GM23338 (cell line): ENCODE results near the gene JDP2. TPM values are rescaled to one million over a fixed set of nuclear protein-coding genes. Genes with fewer than 3 reads are reported as not detected.

Experiments
- ATAC-seq: fragments of 200-7000 bp; cut with Tn5 transposase; 3 replicates; pipeline ENCODE4 v1.9.1; 2020
- DNase-seq: peaks from one replicate; pipeline ENCODE4 v3.0.0-alpha.2; 2015; ENCODE audit warnings: low spot score
- H2AFZ ChIP-seq: fragments of 200-600 bp; sonication (generic); 2 replicates; pipeline ENCODE4 v1.8.0; 2016; ENCODE audit warnings: antibody characterized with exemption, mild to moderate bottlenecking, moderate library complexity
- H3F3A ChIP-seq: fragments of 200-600 bp; sonication (generic); replicated peaks from 2 replicates; pipeline ENCODE4 v1.8.0; 2017; ENCODE audit warnings: antibody characterized with exemption, mixed run types, low read depth
- H3K27ac ChIP-seq: fragments of 200-600 bp; sonication (generic); 2 replicates; pipeline ENCODE4 v1.6.1; 2016; ENCODE audit warnings: low read depth
- H3K27me3 ChIP-seq: fragments of 200-600 bp; sonication (generic); 2 replicates; pipeline ENCODE4 v1.8.0; 2016; ENCODE audit warnings: mild to moderate bottlenecking, mixed run types, moderate library complexity; ENCODE audit not compliant: insufficient read depth
- H3K36me3 ChIP-seq: fragments of 200-600 bp; sonication (generic); 2 replicates; pipeline ENCODE4 v1.8.0; 2016; ENCODE audit warnings: mild to moderate bottlenecking; ENCODE audit not compliant: insufficient read depth
- H3K4me1 ChIP-seq: fragments of 200-600 bp; sonication (generic); 2 replicates; pipeline ENCODE4 v1.8.0; 2016; ENCODE audit warnings: mild to moderate bottlenecking, moderate library complexity; ENCODE audit not compliant: insufficient read depth
- H3K4me2 ChIP-seq: fragments of 200-600 bp; sonication (generic); 2 replicates; pipeline ENCODE4 v1.7.1; 2017; ENCODE audit warnings: mixed run types
- H3K4me3 ChIP-seq: fragments of 200-600 bp; sonication (generic); 2 replicates; pipeline ENCODE4 v1.6.1; 2016; ENCODE audit warnings: mixed run types
- H3K79me2 ChIP-seq: fragments of 200-600 bp; sonication (generic); replicated peaks from 2 replicates; pipeline ENCODE4 v1.8.0; 2017; ENCODE audit warnings: mild to moderate bottlenecking; ENCODE audit not compliant: insufficient read depth
- H3K9me2 ChIP-seq: fragments of 200-600 bp; sonication (generic); 2 replicates; pipeline ENCODE4 v1.8.0; 2017; ENCODE audit not compliant: insufficient read depth
- H4K20me1 ChIP-seq: fragments of 200-600 bp; sonication (generic); replicated peaks from 2 replicates; pipeline ENCODE4 v1.8.0; 2017; ENCODE audit warnings: mild to moderate bottlenecking; ENCODE audit not compliant: insufficient read depth
- H3K27ac Mint-ChIP-seq: 2 replicates; pipeline ENCODE4 v1.8.0; 2020; ENCODE audit warnings: inconsistent platforms, mild to moderate bottlenecking, moderate library complexity, mixed read lengths
- H3K27me3 Mint-ChIP-seq: 3 replicates; pipeline ENCODE4 v1.8.0; 2022; ENCODE audit warnings: low read depth, mild to moderate bottlenecking, moderate library complexity, mixed read lengths, inconsistent platforms; ENCODE audit not compliant: insufficient read depth, poor library complexity
- H3K36me3 Mint-ChIP-seq: 3 replicates; pipeline ENCODE4 v1.8.0; 2021; ENCODE audit warnings: low read depth, mild to moderate bottlenecking, inconsistent platforms, moderate library complexity, mixed read lengths
- H3K4me1 Mint-ChIP-seq: 3 replicates; pipeline ENCODE4 v1.8.0; 2020; ENCODE audit warnings: mild to moderate bottlenecking, inconsistent platforms, mixed read lengths
- H3K4me3 Mint-ChIP-seq: 3 replicates; pipeline ENCODE4 v1.8.0; 2021; ENCODE audit warnings: moderate library complexity, mild to moderate bottlenecking, inconsistent platforms, mixed read lengths
- H3K9me3 Mint-ChIP-seq: 3 replicates; pipeline ENCODE4 v1.8.0; 2020; ENCODE audit warnings: moderate library complexity, mild to moderate bottlenecking, inconsistent platforms, mixed read lengths
- CREB1 ChIP-seq: fragments of 250-450 bp; sonication (Bioruptor Pico); IDR thresholded peaks from 2 replicates; pipeline ENCODE4 v1.5.0; 2020; ENCODE audit warnings: low read depth, mild to moderate bottlenecking, moderate library complexity
- EZH2 ChIP-seq: fragments of 200-600 bp; sonication (generic); IDR thresholded peaks from one replicate; pipeline ENCODE4 v1.8.0; 2017; ENCODE audit warnings: antibody characterized with exemption, mild to moderate bottlenecking, low read depth; ENCODE audit not compliant: unreplicated experiment
- NANOG ChIP-seq: IDR thresholded peaks from 2 replicates; pipeline ENCODE4 v1.6.1; 2016; ENCODE audit warnings: antibody characterized with exemption, borderline replicate concordance
- POLR2AphosphoS5 ChIP-seq: IDR thresholded peaks from 2 replicates; pipeline ENCODE4 v1.6.1; 2016; ENCODE audit warnings: antibody characterized with exemption, low read depth
- STAT1 ChIP-seq: IDR thresholded peaks from one replicate; pipeline ENCODE4 v1.6.1; 2016; ENCODE audit warnings: antibody characterized with exemption; ENCODE audit not compliant: unreplicated experiment
- ZNF114 ChIP-seq: fragments of 250-450 bp; sonication (Bioruptor Pico); IDR thresholded peaks from 2 replicates; pipeline ENCODE4 v1.5.0; 2020; ENCODE audit warnings: mild to moderate bottlenecking, moderate library complexity
- ZNF331 ChIP-seq: fragments of 250-450 bp; sonication (Bioruptor Pico); IDR thresholded peaks from 2 replicates; pipeline ENCODE4 v1.5.0; 2020; ENCODE audit warnings: low read depth, mild to moderate bottlenecking, moderate library complexity
- polyA plus RNA-seq: library from polyadenylated mRNA; unstranded; fragments of >200 nt; fragmentation: Nextera tagmentation; extraction: Ambion mirVana; gene quantifications from 2 replicates; pipeline ENCODE4 v1.2.1, GENCODE V29; 2016
- total RNA-seq: library from RNA; depleted of rRNA; stranded (reverse); fragments of >200 nt; shearing (Covaris generic); gene quantifications from 2 replicates; pipeline ENCODE4 v1.2.3, GENCODE V29; 2014
- TF ChIP-seq, protein P1 (sequence below): IDR thresholded peaks from one replicate; pipeline ENCODE4 v1.6.1; 2018; ENCODE audit warnings: antibody characterized with exemption; ENCODE audit not compliant: unreplicated experiment
- TF ChIP-seq, protein P2 (sequence below), 2 experiments: fragments of 200-600 bp in 1 of 2; sonication (generic) in 1 of 2; conservative IDR thresholded peaks; 2 replicates each; pipeline versions ENCODE4 v1.5.1 to v1.6.1; 2016 to 2017; ENCODE audit warnings: antibody characterized with exemption in 2 of 2, low read depth in 2 of 2, mild to moderate bottlenecking in 2 of 2, moderate library complexity in 1 of 2
- TF ChIP-seq, protein P3 (sequence below): fragments of 250-450 bp; sonication (Bioruptor Pico); IDR thresholded peaks from 2 replicates; pipeline ENCODE4 v1.5.0; 2020; ENCODE audit warnings: mild to moderate bottlenecking, moderate library complexity
- TF ChIP-seq, protein P4 (sequence below): IDR thresholded peaks from 2 replicates; pipeline ENCODE4 v1.6.1; 2016; ENCODE audit warnings: antibody characterized with exemption

JDP2 gene
- total and polyA plus RNA-seq, 2 experiments from 2014 or later = 12.5 to 38.9 TPM

DNA sequence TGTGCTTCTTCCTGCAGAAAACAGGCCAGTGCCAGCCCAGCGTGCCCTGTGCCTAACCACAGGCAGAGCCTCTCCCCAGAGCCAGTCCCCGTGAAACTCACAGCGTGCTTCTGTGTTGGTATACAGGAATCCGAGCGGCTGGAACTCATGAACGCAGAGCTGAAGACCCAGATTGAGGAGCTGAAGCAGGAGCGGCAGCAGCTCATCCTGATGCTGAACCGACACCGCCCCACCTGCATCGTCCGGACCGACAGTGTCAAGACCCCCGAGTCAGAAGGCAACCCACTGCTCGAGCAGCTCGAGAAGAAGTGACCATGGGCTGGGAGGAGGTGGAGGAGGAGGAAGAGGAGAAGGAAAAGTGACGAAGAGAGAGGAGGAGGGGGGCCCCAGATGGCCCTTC is 41.3 kb downstream of the JDP2 start (continued):
- TF ChIP-seq, protein P1, sequence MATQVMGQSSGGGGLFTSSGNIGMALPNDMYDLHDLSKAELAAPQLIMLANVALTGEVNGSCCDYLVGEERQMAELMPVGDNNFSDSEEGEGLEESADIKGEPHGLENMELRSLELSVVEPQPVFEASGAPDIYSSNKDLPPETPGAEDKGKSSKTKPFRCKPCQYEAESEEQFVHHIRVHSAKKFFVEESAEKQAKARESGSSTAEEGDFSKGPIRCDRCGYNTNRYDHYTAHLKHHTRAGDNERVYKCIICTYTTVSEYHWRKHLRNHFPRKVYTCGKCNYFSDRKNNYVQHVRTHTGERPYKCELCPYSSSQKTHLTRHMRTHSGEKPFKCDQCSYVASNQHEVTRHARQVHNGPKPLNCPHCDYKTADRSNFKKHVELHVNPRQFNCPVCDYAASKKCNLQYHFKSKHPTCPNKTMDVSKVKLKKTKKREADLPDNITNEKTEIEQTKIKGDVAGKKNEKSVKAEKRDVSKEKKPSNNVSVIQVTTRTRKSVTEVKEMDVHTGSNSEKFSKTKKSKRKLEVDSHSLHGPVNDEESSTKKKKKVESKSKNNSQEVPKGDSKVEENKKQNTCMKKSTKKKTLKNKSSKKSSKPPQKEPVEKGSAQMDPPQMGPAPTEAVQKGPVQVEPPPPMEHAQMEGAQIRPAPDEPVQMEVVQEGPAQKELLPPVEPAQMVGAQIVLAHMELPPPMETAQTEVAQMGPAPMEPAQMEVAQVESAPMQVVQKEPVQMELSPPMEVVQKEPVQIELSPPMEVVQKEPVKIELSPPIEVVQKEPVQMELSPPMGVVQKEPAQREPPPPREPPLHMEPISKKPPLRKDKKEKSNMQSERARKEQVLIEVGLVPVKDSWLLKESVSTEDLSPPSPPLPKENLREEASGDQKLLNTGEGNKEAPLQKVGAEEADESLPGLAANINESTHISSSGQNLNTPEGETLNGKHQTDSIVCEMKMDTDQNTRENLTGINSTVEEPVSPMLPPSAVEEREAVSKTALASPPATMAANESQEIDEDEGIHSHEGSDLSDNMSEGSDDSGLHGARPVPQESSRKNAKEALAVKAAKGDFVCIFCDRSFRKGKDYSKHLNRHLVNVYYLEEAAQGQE = no peak
- TF ChIP-seq, protein P2, sequence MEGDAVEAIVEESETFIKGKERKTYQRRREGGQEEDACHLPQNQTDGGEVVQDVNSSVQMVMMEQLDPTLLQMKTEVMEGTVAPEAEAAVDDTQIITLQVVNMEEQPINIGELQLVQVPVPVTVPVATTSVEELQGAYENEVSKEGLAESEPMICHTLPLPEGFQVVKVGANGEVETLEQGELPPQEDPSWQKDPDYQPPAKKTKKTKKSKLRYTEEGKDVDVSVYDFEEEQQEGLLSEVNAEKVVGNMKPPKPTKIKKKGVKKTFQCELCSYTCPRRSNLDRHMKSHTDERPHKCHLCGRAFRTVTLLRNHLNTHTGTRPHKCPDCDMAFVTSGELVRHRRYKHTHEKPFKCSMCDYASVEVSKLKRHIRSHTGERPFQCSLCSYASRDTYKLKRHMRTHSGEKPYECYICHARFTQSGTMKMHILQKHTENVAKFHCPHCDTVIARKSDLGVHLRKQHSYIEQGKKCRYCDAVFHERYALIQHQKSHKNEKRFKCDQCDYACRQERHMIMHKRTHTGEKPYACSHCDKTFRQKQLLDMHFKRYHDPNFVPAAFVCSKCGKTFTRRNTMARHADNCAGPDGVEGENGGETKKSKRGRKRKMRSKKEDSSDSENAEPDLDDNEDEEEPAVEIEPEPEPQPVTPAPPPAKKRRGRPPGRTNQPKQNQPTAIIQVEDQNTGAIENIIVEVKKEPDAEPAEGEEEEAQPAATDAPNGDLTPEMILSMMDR (conservative IDR thresholded peaks at IDR 0.05; ENCODE audit: low read depth in 2 of 2) = no peak
- no peak for TF ChIP-seq STAT1
- no peak for TF ChIP-seq POLR2AphosphoS5
- TF ChIP-seq EZH2 = no peak

DNA sequence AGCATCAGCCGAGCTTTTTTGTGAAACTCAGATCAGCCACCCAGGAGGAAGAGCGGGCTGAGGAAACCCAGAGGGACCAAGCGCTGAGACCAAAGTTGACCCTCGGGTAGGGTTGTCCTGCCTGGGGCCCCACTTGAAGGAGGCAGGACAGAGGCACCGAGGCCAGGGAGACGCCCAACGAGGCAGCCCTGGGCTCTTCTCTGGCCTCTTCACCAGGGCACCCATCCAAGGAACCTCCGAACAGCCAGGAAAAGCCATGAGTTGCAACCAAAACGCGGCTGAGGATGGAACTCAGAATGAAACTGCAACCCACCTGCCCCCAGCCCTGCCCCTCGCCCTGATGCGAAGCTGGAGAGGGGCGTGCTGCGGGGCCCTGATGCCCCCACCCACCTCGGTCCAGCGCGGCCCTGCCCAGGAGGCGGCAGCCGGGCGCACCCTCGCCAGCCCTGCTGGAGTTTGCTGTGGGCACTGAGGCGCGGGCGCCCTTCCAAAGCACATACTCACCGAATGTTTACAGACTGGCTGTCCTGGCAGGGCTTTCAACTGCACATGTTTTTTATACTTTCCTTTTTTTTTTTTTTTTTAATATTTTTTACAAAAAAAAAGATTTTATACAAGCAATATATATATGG is 41.9 kb downstream of the JDP2 start:
- Histone ChIP-seq H3K9me2 (no peaks in the 10 kb centered on the region), H3K36me3 (no peaks in the 10 kb centered on the region), H3K4me1 (no peaks in the 10 kb centered on the region), H3K27ac (no peak overlapping the region), H3K27me3 (no peaks in the 10 kb centered on the region), H4K20me1 (peaks cover 3% of the 10 kb centered on the region; the same call in 1 of the 2 replicates), H3F3A (no peaks in the 10 kb centered on the region), H3K4me3 (no peak overlapping the region), H3K79me2 (no peaks in the 10 kb centered on the region), H3K4me2 (no peak overlapping the region), H2AFZ (no peak overlapping the region)
- ATAC-seq = no peak
- H3K4me3 Mint-ChIP-seq = no peak overlapping the region
- peaks cover 40% of the 10 kb centered on the region for H3K36me3 Mint-ChIP-seq
- no peak for DNase-seq
- no peak overlapping the region for H3K27ac Mint-ChIP-seq
- H3K27me3 Mint-ChIP-seq = peaks cover 2% of the 10 kb centered on the region
- H3K4me1 Mint-ChIP-seq = peaks cover 6% of the 10 kb centered on the region; the same call in 2 of the 3 replicates
- H3K9me3 Mint-ChIP-seq = no peaks in the 10 kb centered on the region
- TF ChIP-seq ZNF114 = no peak
- TF ChIP-seq POLR2AphosphoS5 = no peak
- TF ChIP-seq, protein P3, sequence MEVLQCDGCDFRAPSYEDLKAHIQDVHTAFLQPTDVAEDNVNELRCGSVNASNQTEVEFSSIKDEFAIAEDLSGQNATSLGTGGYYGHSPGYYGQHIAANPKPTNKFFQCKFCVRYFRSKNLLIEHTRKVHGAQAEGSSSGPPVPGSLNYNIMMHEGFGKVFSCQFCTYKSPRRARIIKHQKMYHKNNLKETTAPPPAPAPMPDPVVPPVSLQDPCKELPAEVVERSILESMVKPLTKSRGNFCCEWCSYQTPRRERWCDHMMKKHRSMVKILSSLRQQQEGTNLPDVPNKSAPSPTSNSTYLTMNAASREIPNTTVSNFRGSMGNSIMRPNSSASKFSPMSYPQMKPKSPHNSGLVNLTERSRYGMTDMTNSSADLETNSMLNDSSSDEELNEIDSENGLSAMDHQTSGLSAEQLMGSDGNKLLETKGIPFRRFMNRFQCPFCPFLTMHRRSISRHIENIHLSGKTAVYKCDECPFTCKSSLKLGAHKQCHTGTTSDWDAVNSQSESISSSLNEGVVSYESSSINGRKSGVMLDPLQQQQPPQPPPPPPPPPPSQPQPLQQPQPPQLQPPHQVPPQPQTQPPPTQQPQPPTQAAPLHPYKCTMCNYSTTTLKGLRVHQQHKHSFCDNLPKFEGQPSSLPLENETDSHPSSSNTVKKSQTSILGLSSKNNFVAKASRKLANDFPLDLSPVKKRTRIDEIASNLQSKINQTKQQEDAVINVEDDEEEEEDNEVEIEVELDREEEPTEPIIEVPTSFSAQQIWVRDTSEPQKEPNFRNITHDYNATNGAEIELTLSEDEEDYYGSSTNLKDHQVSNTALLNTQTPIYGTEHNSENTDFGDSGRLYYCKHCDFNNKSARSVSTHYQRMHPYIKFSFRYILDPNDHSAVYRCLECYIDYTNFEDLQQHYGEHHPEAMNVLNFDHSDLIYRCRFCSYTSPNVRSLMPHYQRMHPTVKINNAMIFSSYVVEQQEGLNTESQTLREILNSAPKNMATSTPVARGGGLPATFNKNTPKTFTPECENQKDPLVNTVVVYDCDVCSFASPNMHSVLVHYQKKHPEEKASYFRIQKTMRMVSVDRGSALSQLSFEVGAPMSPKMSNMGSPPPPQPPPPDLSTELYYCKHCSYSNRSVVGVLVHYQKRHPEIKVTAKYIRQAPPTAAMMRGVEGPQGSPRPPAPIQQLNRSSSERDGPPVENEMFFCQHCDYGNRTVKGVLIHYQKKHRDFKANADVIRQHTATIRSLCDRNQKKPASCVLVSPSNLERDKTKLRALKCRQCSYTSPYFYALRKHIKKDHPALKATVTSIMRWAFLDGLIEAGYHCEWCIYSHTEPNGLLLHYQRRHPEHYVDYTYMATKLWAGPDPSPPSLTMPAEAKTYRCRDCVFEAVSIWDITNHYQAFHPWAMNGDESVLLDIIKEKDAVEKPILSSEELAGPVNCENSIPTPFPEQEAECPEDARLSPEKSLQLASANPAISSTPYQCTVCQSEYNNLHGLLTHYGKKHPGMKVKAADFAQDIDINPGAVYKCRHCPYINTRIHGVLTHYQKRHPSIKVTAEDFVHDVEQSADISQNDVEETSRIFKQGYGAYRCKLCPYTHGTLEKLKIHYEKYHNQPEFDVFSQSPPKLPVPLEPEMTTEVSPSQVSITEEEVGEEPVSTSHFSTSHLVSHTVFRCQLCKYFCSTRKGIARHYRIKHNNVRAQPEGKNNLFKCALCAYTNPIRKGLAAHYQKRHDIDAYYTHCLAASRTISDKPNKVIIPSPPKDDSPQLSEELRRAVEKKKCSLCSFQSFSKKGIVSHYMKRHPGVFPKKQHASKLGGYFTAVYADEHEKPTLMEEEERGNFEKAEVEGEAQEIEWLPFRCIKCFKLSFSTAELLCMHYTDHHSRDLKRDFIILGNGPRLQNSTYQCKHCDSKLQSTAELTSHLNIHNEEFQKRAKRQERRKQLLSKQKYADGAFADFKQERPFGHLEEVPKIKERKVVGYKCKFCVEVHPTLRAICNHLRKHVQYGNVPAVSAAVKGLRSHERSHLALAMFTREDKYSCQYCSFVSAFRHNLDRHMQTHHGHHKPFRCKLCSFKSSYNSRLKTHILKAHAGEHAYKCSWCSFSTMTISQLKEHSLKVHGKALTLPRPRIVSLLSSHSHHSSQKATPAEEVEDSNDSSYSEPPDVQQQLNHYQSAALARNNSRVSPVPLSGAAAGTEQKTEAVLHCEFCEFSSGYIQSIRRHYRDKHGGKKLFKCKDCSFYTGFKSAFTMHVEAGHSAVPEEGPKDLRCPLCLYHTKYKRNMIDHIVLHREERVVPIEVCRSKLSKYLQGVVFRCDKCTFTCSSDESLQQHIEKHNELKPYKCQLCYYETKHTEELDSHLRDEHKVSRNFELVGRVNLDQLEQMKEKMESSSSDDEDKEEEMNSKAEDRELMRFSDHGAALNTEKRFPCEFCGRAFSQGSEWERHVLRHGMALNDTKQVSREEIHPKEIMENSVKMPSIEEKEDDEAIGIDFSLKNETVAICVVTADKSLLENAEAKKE (CRISPR knock-in tag) = no peak
- no peak for TF ChIP-seq CREB1 (CRISPR knock-in tag)
- TF ChIP-seq ZNF331 (CRISPR knock-in tag) = no peak
- TF ChIP-seq NANOG = no peak
- TF ChIP-seq, protein P4, sequence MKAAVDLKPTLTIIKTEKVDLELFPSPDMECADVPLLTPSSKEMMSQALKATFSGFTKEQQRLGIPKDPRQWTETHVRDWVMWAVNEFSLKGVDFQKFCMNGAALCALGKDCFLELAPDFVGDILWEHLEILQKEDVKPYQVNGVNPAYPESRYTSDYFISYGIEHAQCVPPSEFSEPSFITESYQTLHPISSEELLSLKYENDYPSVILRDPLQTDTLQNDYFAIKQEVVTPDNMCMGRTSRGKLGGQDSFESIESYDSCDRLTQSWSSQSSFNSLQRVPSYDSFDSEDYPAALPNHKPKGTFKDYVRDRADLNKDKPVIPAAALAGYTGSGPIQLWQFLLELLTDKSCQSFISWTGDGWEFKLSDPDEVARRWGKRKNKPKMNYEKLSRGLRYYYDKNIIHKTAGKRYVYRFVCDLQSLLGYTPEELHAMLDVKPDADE = no peak
